ENCODE data around the gene PER2.
"Not testable (repeated sequence)": the region's sequence is repeated elsewhere in the genome, so short reads cannot be mapped to it uniquely, and the experiment has no call there.

The PER2 gene

DNA sequence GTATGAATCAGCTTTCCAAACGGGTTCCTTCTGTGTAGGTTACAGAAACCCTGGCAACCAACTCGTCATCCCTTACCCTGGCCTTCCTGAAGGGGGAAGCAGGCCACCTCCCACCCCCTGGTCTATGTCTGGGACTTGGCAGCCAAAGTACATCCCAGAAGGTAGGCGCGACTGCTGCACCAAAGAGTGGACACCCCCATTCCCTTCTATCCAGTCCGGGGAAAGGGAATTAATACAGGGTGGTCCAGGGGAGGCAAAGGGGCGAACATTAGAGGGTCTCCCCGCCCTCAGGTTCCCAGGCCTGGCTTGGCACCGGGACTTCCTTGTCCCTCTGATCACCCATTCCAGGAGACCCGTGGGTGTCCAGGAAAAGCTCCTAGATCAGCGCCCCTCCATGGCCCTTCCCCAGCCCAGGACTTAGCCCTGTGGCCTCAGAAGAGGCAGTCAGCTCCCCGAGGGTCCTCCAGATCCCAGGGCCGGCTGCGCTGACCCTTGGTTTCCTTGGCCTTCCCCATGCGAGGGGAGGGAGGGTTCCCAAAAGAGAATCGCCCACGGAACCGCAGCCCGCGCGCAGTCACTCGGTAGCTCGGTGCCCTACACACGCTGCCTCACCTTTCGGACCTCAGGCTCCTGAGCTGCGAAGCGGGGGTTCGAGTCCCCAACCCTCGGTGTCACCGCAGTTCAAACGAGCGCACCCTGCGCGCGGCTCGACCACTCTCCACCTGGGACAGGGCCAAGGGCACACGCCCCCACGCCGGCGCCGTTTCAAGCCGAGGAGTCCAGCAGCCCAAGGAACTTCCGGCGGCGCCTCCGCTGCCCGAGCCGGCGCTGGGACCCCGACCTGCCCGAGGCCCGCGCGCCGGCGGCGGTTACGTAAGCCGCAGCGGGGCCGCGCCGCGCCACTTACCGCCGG lies at the start of gene PER2:
Gene PER2 (minus strand): TSS at position 874 of the 913 bp plus-strand sequence. CDS start 10,674 bp downstream, outside the sequence.
- in situ Hi-C loops (cut with MboI; ENCODE audit: low sequenced_read_pairs) = no loop called here

DNA sequence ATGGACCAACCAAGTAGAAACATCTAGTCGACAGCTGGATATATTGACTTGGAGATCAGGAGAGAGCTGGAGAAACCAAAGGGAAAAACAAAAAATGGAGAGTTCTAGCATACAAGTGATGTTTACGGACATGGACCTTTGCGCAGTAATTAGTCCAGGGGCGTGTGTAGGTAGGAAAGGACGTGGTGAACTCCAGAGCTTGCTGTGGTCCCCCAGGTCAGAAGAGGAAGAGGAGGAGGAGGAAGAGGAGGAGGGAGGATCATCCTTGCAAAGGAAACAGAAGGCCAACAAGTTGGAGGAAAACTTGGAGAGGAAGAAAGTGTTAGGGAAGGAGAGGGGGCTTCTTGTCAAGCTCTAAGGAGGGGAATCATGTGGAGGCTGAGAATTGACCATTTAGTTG lies 49.4 kb upstream of the PER2 start:
- in situ Hi-C loops (cut with MboI; ENCODE audit: low sequenced_read_pairs) = no loop called here

- in situ Hi-C loops (cut with MboI; ENCODE audit: low sequenced_read_pairs) = no loop called here
These were observed 48.5 kb upstream of the PER2 start for GRCh38 chr2:238336793-238337444.

DNA sequence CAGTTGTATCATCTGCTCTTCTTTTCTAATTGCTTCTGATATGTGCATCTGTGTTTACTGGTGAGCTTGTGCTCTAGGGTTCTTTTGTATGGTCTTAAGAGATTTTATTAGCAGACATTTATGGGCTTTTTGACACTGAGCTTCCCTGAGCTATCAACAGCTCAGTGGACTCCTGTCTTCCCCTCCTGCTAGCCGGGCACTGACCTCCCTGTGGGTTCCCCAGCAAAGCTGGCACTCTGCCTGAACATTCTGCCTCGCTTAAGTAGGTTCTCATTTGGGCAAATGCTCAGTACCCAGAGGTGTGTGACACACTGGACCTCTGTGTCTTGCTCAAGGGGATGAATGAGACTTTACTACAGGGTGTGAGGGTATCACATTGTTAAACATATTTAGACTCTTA lies 47.7 kb upstream of the PER2 start:
- in situ Hi-C loops (cut with MboI; ENCODE audit: low sequenced_read_pairs) = no loop called here

DNA sequence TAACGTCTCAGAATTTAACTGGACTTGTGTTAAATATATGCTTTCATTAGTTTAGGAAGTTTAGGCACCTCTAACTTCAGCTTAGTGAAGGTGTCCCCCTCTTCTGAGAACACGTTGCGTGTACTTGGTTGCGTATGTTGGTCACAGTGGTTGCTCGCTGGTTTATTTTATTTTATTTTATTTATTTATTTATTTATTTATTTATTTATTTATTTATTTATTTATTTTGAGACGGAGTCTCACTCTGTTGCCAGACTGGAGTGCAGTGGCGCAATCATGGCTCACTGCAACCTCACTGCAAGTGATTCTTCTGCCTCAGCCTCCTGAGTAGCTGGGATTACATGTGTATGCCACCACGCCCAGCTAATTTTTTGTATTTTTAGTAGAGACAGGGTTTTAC lies 47.2 kb upstream of the PER2 start:
- in situ Hi-C loops (cut with MboI; ENCODE audit: low sequenced_read_pairs) = not testable (repeated sequence)

DNA sequence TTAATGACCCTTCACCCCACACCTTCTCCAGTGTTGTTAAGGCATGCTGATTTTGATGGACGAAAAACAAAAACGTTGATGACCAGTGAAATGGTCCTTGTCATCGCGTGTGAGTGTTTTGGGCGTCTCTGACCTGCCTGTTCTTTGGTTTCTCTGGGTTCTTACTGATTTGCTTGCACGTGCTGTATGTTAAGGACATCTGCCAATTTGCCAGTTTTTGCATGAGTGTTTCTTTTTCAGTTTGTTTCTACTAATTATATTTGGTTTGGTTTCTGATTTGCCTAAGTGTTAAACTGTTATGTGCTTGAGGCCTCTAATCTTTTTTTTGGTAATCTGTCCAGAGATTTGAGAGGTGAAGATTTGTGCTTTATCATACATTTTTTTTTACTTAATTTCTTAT lies 46.5 kb upstream of the PER2 start:
- in situ Hi-C loops (cut with MboI; ENCODE audit: low sequenced_read_pairs) = no loop called here

DNA sequence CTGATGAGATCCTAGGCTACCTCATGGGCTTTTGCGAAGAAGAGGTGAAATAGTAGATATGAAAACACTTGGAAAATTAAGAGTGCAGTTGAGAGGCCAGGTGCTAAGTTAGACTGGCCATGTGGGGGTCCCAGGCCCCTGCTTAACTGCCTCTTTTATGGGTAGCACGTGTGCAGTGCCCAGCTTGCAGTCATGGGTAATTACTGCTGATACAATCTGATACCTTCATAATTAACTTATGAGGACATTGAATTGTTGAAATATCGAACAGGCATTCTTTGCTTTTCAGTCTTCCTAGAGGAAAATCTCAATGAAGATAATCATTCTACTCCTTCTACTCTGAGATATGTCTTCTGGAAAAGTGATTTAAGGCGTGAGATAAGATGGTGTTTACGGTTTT lies 43.5 kb upstream of the PER2 start:
- in situ Hi-C loops (cut with MboI; ENCODE audit: low sequenced_read_pairs) = no loop called here

DNA sequence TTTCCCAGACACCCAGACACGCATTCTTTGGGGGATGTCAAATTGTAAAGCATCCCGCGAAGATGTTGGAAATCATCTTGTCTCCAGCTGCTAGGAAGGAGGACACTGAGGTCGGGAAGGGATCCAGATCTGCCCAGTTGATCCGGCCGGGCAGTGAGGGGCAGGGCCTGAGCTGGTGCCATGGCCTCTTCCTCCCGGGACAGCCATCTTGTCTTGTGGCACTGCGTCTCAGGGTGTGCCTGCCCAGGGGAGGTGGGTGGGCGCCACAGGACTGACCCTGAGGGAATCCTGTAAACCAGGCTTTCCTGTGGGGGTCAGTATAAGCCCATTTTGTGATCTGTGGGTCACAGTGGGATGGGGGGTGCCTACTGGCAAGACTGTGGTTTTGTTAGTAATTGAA lies 42.0 kb upstream of the PER2 start:
- in situ Hi-C loops (cut with MboI; ENCODE audit: low sequenced_read_pairs) = no loop called here

DNA sequence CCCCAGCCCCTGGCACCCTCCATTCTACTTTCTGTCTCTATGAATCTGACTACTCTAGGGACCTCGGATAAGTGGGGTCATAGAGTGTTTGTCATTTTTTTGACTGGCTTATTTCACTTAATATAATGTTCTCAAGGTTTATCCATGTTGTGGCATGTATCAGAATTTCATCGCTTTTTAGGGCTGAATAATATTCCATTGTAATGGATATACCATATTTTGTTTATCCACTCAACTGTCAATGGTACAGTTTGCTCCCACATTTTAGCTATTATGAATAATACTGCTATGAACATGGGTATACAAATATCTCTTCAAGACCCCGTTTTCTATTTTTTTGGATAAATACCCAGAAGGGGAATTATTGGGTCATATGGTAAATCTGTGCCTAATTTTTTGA lies 39.3 kb upstream of the PER2 start:
- in situ Hi-C loops (cut with MboI; ENCODE audit: low sequenced_read_pairs) = no loop called here

DNA sequence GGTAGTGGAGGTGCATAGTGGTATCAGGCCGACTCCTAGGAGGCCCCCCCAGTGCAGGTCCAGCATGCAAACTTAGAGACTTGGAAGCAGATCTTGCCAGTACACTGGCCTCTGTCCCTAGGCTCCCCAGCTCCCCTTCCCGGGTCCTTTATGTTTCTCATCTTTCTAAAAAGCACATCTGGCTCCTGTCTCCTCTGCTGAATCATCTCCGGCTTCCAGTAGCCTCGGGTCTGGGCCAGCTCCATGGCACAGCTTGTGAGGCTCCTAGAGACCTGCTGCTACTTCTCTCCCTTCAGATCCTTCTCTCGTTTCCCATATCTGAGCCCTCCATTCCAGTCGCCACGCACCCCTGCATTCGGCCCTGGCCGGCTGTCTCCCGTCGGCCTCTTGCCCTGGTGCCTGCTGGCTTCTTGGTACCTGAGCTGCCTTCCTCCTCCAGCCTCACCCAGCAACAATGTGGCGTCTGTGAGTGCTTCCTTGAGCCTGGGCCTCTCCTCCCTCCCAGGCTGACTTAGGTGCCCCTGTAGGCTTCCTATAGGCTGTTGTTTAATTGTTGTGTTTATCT lies 38.5 kb upstream of the PER2 start:
- in situ Hi-C loops (cut with MboI; ENCODE audit: low sequenced_read_pairs) = no loop called here

DNA sequence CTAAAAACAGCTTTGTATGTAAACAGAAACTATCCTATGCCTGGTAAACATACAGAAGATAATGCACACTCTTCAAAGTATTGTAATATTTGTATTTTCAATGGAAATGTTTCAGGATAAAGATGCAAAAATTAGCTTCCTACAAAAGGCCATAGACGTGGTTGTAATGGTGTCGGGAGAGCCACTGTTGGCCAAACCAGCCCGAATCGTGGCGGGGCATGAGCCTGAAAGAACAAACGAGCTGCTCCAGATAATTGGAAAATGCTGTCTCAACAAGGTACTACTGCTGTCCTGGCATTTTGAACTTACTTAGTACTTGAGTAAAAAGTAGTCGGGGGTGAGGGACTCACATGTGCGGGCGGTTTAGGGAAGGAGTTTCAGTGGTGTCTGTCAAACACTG lies 37.3 kb upstream of the PER2 start:
- in situ Hi-C loops (cut with MboI; ENCODE audit: low sequenced_read_pairs) = no loop called here

DNA sequence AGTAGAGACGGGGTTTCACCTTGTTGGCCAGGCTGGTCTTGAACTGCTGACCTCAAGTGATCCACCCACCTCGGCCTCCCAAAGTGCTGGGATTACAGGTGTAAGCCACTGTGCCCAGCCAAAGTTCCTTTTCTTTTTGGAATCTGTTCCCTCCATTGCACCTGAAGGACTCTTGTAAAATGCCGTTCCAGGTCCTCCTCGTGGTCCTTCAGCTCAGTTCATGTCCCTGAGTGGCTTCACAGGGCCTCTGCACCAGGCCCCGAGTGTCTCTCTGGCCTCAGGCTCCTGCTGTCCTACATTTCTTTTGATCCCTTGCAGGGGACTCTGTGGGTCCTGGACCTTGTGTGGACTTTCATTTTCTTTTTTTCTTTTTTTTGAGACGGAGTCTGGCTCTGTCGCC lies 35.8 kb upstream of the PER2 start:
- in situ Hi-C loops (cut with MboI; ENCODE audit: low sequenced_read_pairs) = not testable (repeated sequence)

DNA sequence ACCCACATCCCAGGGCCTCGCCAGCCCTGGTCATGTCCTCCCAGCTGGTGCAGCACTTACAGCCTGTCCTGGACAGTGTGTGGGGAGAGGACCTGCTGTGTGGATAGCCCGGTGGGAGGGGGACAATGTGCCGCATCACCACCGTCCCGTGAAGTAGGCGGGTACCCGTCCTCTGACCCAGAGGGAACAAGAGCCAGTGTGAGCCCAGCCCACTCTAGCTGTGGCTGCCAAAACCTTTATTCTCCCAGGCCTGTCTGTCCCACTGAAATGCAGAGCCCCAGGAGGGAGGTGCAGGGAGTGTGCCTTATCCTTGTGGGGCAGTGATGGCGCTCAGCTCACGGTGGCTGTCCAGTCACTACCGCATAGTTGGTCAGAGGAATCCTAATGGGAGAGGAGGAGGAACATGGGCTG lies 33.6 kb upstream of the PER2 start:
- in situ Hi-C loops (cut with MboI; ENCODE audit: low sequenced_read_pairs) = no loop called here

- in situ Hi-C loops (cut with MboI; ENCODE audit: low sequenced_read_pairs) = no loop called here
These were observed 33.1 kb upstream of the PER2 start for GRCh38 chr2:238321467-238321866.

DNA sequence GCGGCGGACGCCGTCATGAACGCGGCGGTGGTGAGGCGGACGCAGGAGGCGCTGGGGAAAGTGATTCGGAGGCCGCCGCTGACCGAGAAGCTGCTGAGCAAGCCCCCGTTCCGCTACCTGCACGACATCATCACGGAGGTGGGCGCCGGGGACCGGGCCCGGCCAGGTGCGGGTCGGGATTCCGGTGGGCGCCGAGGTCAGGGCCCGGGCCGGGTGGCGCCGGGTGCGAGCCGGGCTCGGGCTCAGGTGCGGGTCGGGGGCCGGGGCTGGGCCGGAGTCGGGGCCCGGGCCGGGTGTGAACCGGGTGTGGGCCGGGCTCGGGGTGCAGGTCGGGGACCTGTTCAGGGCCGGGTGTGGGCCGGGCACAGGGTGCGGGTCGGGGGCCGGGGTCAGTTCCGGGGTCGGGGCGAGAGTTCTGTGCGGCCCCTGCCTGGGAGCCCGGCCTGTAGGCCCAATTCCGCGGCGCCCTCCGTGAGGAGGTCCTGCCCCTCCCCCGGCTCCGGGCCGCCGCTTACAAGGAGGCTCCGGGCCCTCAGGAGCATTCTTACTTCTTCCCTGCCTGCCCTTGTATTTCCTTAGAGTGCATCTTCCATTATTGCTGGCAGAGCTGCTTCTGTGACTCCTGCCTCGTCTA lies 32.4 kb upstream of the PER2 start:
- in situ Hi-C loops (cut with MboI; ENCODE audit: low sequenced_read_pairs) = no loop called here

GRCh38 chr2:238320246-238320647 lies 31.8 kb upstream of the PER2 start, which contains the start of gene TRAF3IP1:
TSS of gene TRAF3IP1 (plus strand) at chr2:238320518. CDS start at chr2:238320663, 145 bp downstream.
- in situ Hi-C loops (cut with MboI; ENCODE audit: low sequenced_read_pairs) = no loop called here

DNA sequence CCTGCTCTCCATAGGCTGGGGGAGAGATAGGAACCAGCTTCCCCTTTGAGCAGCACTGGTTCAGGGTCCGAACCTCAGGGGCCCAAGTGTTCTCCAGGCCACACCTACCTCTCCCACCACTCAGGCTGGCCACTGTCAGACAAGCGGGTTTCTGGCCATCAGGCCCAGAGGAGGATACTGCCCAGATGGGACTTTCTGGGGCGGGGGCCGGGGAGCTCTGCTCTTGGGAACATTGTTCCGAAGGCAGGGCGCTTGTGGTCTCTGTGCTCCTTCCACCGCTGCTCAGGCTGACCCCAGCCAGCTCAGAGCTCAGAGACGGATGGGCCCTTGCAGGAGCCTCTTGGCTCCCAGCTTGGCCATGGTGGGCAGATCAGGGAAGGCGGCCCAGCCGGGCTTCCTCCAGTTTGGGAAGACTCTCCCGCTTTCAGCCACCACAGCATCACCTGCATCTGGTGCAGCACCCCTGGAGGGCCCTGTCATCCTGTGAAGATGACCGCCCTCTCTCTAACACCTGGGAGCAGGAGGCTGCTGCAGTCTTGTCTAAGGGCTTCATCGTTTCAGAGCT lies 26.7 kb upstream of the PER2 start:
- in situ Hi-C loops (cut with MboI; ENCODE audit: low sequenced_read_pairs) = no loop called here

DNA sequence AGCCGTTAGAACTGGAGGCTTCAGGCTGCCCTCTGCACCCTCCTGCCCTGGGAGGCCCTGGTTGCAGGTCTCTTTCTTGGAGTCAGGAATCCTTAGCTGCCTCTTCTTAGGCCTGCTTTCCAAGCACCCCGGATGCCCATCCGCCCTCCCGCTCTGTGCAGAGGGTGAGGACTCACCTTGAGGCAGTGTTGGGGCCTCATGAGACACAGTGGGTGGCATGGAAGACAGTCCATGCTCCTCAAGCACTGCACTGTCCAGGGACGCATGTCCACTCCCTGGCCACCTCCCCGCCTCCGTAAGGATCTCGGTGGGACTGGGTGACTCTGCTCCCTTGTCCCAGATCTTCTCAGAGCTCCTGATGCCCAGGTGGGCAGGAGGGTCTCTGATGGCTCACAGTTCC lies 26.2 kb upstream of the PER2 start:
- in situ Hi-C loops (cut with MboI; ENCODE audit: low sequenced_read_pairs) = no loop called here

DNA sequence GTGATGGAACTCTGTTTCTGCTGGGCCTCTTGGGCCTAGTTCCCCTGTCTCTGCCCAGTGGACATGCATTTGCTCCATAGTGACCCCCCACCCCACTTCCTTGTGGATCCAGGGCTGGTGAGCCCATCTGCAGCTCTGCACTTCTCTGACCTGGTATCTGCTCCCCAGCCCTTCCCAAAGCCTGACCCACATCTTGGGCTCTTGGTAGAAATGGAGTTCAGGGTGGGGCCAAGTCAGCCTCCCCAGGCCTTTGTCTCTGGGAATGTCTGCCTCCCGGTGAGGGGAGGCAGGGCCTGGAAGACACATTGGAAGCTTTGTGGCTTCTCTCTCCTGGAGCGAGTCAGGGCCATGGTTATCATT lies 25.6 kb upstream of the PER2 start:
- in situ Hi-C loops (cut with MboI; ENCODE audit: low sequenced_read_pairs) = no loop called here

- in situ Hi-C loops (cut with MboI; ENCODE audit: low sequenced_read_pairs) = no loop called here
These were observed 25.0 kb upstream of the PER2 start for GRCh38 chr2:238313289-238313990.

DNA sequence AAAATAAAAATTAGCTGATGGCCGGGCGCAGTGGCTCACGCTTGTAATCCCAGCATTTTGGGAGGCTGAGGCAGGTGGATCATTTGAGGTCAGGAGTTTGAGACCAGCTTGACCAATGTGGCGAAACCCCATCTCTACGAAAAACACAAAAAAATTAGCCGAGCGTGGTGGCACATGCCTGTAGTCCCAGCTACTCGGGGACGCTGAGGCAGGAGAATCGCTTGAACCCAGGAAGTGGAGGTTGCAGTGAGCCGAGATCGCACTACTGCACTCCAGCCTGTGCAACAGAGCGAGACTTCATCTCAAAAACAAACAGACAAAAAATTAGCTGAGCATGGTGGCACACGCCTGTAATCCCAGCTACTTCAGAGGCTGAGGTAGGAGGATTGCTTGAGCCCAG lies 22.3 kb upstream of the PER2 start:
- in situ Hi-C loops (cut with MboI; ENCODE audit: low sequenced_read_pairs) = not testable (repeated sequence)
